ENCODE measurements around the gene LYVE1. TPM values are rescaled to one million over a fixed set of nuclear protein-coding genes. Genes with fewer than 3 reads are reported as not detected.

The LYVE1 gene
- 62.9 TPM for total RNA-seq

- Histone ChIP-seq H3K36me3 (no peaks in the 10 kb centered on the region), H3K27me3 (no peaks in the 10 kb centered on the region), H3K4me1 (no peaks in the 10 kb centered on the region), H3K27ac (peak within 1 kb of the TSS; percentile 6), H3K9me3 (no peaks in the 10 kb centered on the region), H3K4me3 (peak within 1 kb of the TSS in 1 of 2 donors; percentile 1)
- TF ChIP-seq CTCF (IDR thresholded peaks at IDR 0.05) (no peak), POLR2AphosphoS5 (IDR thresholded peaks at IDR 0.05; ENCODE audit: insufficient read depth in 1 of 2, low read depth in 1 of 2) (peak in 1 of 2 donors; percentile 33), POLR2A (IDR thresholded peaks at IDR 0.05) (no peak)
- intact Hi-C loops (cut with DNase I) = loop anchor here (10.0 kb wide), 1 partner anchor 166 kb away; no protein-coding TSS in a partner anchor
- peak in 1 of 2 donors; percentile 87 for DNase-seq (ENCODE audit: extremely low spot score in 2 of 2)
These were observed at the start of gene LYVE1 for GRCh38 chr11:10568486-10568941. Gene LYVE1 (minus strand): TSS chr11:10568665. CDS start chr11:10568532, 133 bp downstream.

GRCh38 chr11:10617551-10617950, 49.1 kb upstream of the LYVE1 start:
- Histone ChIP-seq H3K36me3 (no peaks in the 10 kb centered on the region), H3K4me1 (peaks cover 8% of the 10 kb centered on the region), H3K4me3 (no peak overlapping the region), H3K27ac (peak overlapping the region; percentile 78), H3K9me3 (no peaks in the 10 kb centered on the region), H3K27me3 (no peaks in the 10 kb centered on the region)
- intact Hi-C loops (cut with DNase I) = no loop called here
- DNase-seq (ENCODE audit: extremely low spot score in 2 of 2) = peak in 1 of 2 donors; percentile 54
- TF ChIP-seq POLR2AphosphoS5 (IDR thresholded peaks at IDR 0.05; ENCODE audit: insufficient read depth in 1 of 2, low read depth in 1 of 2) = no peak
- no peak for TF ChIP-seq CTCF (IDR thresholded peaks at IDR 0.05)
- TF ChIP-seq POLR2A (IDR thresholded peaks at IDR 0.05) = no peak

GRCh38 chr11:10611979-10612862, 43.8 kb upstream of the LYVE1 start:
- TF ChIP-seq POLR2AphosphoS5 (IDR thresholded peaks at IDR 0.05; ENCODE audit: insufficient read depth in 1 of 2, low read depth in 1 of 2) (no peak), CTCF (IDR thresholded peaks at IDR 0.05) (no peak), POLR2A (IDR thresholded peaks at IDR 0.05) (no peak)
- no peaks in the 10 kb centered on the region for H3K36me3 ChIP-seq
- intact Hi-C loops (cut with DNase I) = no loop called here
- no peak for DNase-seq (ENCODE audit: extremely low spot score in 2 of 2)
- H3K27ac ChIP-seq = no peak overlapping the region
- no peaks in the 10 kb centered on the region for H3K9me3 ChIP-seq
- H3K4me1 ChIP-seq = peaks cover 12% of the 10 kb centered on the region
- H3K27me3 ChIP-seq = no peaks in the 10 kb centered on the region
- H3K4me3 ChIP-seq = no peak overlapping the region

- DNase-seq (ENCODE audit: extremely low spot score in 2 of 2) = no peak
- Histone ChIP-seq H3K27me3 (no peaks in the 10 kb centered on the region), H3K4me1 (peaks cover 36% of the 10 kb centered on the region), H3K9me3 (no peaks in the 10 kb centered on the region), H3K36me3 (peaks cover 0 to 3% of the 10 kb centered on the region in 2 donors), H3K27ac (no peak overlapping the region), H3K4me3 (no peak overlapping the region)
- intact Hi-C loops (cut with DNase I) = no loop called here
- no peak for TF ChIP-seq POLR2AphosphoS5 (IDR thresholded peaks at IDR 0.05; ENCODE audit: insufficient read depth in 1 of 2, low read depth in 1 of 2)
- no peak for TF ChIP-seq CTCF (IDR thresholded peaks at IDR 0.05)
- no peak for TF ChIP-seq POLR2A (IDR thresholded peaks at IDR 0.05)
These were observed 41.2 kb upstream of the LYVE1 start for GRCh38 chr11:10609636-10610035.

GRCh38 chr11:10608584-10608983, 40.1 kb upstream of the LYVE1 start:
- TF ChIP-seq POLR2A (IDR thresholded peaks at IDR 0.05) (no peak), CTCF (IDR thresholded peaks at IDR 0.05) (no peak), POLR2AphosphoS5 (IDR thresholded peaks at IDR 0.05; ENCODE audit: insufficient read depth in 1 of 2, low read depth in 1 of 2) (no peak)
- intact Hi-C loops (cut with DNase I) = no loop called here
- no peaks in the 10 kb centered on the region for H3K9me3 ChIP-seq
- DNase-seq (ENCODE audit: extremely low spot score in 2 of 2) = no peak
- no peak overlapping the region for H3K27ac ChIP-seq
- H3K4me3 ChIP-seq = no peak overlapping the region
- no peaks in the 10 kb centered on the region for H3K27me3 ChIP-seq
- peaks cover 47% of the 10 kb centered on the region for H3K4me1 ChIP-seq
- H3K36me3 ChIP-seq = peaks cover 0 to 6% of the 10 kb centered on the region in 2 donors
